Hematopoietic multipotent progenitor cell treated with erythropoietin and hydrocortisone succinate and interleukin-3 and kit ligand, for 17 days (in vitro differentiated cells): Measurements from ENCODE around the gene PMS2.
"Not testable (repeated sequence)": the region's sequence is repeated elsewhere in the genome, so short reads cannot be mapped to it uniquely, and the experiment has no call there.

Experiments
- DNase-seq: peaks from one replicate; pipeline ENCODE4 v3.0.0-alpha.2; 2015; ENCODE audit warnings: low spot score

PMS2 gene

DNA sequence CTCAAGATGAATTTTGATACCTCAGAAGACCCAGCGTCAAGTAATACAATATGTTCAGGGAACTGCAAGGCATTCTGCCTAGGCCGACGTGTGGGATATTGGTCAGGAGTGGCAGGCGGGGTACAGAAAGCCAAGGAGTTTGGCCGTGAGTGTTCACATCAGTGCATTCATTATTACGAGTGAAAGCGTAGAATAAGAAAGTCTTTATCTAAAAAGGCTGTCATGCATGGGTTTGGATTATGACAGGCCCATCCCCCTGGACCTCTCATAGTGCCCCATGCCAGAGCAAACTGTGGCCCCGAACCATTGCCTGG, 7.8 kb upstream of the PMS2 start:
- DNase-seq, result no peak

GRCh38 chr7:6015917-6016652, 7.2 kb upstream of the PMS2 start:
- DNase-seq, result peak; percentile 59

DNA sequence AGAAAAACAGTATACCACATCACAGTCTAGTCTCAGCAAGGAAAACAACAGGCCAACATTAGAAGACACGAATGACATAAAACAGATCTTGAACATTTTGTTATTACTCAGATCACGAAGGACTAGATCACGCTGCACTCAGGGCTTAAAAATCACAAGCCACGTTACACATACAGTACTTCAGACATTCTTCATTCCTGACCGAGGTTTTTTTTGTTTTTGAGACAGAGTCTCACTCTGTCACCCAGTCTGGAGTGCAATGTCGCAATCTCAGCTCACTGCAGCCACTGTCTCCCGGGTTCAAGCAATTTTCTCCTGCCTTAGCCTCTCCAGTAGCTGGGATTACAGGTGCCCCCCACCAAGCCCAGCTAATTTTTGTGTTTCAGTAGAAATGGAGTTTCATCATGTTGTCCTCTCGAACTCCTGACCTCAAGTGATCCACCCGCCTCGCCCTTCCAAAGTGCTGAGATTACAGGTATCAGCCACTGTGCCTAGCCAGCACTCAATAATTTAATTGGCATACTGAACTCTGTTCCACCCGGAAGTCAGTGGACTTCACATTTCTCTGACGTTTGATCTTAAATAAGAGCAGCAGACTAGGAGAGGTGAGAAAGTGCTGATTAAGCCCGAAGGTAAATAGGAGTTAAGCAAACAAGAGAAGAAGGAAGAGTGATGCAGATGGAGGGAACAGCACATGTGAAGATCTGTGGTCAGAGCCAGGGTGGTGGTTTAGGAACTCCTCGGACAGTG, 3.7 kb upstream of the PMS2 start:
- DNase-seq, result no peak

DNA sequence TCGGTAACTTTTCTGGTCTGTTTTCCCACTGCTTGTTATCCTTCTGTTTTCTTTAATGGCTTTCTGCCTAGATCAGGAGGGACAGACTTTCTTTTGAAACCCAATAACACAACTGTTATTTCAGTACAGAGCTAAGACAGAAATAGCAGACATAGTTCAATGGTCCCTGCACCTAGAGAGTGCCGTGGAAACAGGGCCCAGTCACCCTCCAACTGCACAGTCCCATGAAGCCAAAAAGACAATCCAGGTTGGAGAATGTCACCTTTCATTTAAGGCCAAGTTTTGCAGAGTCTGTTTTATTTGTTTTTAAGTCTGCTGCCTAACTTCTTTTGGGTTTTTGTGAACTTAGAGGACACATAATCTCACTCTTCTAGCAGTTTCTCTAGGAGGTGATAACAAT, 2.7 kb upstream of the PMS2 start:
- no peak for DNase-seq

- not testable (repeated sequence) for DNase-seq
These were observed 1.5 kb upstream of the PMS2 start for GRCh38 chr7:6010370-6010769.

DNA sequence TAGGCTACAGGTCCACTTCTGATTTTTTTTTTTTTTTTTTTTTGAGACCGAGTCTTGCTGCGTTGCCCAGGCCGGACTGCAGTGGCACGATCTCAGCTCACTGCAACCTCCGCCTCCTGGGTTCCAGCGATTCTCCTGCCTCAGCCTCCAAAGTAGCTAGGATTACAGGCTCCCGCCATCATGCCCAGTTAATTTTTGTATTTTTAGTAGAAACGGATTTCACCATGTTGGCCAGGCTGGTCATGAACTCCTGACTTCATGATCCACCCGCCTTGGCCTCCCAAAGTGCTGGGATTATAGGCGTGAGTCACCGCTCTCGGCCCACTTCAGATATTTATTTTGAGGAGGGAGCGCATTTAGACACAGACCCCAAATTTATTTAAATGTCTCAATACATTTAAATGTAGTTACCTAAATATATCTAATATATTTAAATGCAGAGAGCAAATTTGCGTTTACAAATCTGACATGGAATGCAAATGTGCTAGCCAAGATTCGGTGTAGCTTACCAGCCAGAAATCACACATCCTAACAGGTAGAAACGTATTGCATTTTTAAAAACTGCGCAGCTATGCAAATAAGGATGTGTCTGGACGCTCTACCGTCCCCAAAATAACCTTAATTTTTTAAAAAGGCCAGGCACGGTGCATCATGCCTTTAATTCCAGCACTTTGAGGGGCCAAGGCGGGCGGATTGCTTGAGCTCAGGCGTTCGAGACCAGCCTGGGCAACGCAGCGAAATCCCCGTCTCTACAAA, 836 bp downstream of the PMS2 start:
- not testable (repeated sequence) for DNase-seq

DNA sequence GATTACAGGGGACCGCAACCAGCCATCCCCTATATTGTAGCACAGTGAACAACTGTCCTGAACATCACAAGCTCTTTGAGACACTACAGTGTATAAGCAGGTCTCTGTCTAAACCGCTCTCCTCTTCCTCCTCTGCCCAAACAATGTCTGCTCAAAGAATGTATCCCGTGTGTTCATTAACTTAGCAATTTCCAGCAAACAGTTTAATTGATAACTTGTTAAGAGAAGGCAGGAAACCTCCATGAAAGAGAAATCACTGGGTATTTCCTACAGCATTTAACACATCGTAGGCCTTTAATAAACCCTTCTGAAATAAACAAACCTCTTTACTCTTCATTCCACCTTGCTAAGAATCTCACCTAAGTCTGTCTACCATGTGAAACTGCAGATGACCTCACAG, 1.5 kb downstream of the PMS2 start:
- no peak for DNase-seq

DNA sequence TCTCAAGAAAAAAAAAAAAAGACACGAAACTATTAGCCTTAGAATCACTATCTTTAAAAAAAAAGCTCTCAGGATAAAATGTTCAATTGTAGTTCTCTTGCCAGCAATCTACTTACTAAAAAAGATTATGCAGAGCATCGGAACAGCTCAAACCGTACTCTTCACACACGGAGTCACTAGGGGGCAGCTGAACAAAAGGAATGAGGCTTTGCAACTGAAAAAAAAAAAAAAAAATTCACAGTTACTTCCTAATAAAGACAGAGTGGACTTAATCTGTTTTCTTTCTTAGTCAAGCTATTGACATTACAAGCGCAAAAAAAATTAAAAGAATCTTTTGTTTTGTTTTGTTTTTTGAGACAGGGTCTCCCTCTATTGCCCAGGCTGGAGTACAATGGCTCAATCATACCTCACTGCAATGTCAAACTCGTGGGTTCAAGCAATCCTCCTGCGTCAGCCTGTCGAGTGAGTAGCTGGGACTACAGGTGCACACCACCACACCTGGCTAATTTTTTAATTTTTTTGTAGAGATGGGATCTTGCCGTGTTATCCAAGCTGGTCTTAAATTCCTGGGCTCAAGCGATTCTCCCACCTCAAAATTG, 11.5 kb downstream of the PMS2 start:
- peak; percentile 87 for DNase-seq

DNA sequence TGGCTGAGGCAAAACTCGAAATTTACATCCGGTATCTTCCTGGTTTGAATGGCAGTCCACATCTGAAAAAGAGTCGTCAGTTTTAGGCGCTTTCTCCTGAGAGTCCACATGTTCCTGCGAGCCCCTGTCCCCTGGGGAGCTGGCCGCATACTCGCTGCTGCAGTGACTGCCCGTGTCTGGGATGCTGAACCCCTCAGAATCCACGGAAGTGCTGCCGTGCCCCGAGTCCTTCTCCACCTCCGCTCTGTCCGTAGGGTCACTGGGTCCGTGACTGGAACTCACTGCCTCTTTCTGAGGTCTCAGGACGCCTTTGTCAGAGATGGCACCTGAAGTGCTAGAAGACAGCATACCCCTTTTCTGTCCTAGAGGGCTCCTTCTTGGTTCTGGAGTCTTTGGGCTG, 21.8 kb downstream of the PMS2 start:
- not testable (repeated sequence) for DNase-seq

GRCh38 chr7:5979680-5980314, 29.1 kb downstream of the PMS2 start:
- DNase-seq, result not testable (repeated sequence)

GRCh38 chr7:5973580-5973979, 35.3 kb downstream of the PMS2 start:
- not testable (repeated sequence) for DNase-seq

DNA sequence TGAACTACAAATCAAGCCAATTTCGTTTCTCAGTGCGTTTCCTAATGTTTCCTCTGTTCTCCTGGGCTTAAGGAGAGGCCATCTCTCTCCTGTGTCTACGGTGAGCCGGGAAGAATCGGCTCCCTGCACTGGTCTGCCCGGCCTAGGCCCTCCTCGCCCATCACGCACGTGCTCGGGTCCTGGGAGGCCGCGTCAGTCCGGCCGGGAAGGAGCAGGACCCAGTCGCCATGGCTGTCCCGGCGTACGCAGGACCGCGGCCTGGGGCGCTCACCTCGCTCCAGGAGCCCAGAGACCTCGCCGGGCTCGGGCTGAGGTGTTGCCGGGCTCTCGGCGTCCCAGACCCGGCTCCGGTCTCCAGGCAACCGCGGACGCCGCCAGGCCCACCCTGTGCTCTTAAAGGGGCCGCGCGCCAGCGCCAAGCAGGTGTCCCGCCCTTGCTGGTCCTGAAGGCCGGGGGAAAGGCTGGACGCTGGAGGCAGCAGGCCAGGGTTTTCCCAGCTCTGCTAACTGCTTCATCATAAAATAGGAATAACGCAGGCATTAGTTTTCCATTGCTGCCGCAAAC, 38.4 kb downstream of the PMS2 start, which contains the start of gene RSPH10B:
RSPH10B (minus strand) TSS at position 343 of the 565 bp plus-strand sequence. CDS start 3,573 bp downstream, outside the sequence.
- not testable (repeated sequence) for DNase-seq

DNA sequence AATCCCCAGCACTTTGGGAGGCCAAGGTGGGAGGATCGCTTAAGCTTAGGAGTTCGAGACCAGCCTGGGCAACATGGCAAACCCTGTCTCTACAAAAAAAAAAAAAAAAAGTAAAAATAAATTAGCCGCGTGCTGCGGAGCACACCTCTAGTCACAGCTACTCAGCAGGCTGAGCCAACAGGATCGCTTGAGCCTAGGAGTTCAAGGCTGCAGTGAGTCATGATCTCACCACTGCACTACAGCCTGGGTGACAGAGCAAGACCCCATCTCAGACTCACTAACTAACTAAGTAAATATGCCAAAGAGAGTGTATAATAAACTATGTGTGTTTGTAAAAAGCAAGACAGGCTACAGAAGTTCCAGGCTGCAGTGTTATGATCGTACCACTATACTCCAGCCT, 45.0 kb downstream of the PMS2 start:
- not testable (repeated sequence) for DNase-seq

- not testable (repeated sequence) for DNase-seq
These were observed 45.6 kb downstream of the PMS2 start for GRCh38 chr7:5963205-5963604.

- DNase-seq, result not testable (repeated sequence)
These were observed 73.9 kb downstream of the PMS2 start for GRCh38 chr7:5934945-5935450.

- not testable (repeated sequence) for DNase-seq
These were observed 76.8 kb downstream of the PMS2 start for GRCh38 chr7:5931905-5932644.

DNA sequence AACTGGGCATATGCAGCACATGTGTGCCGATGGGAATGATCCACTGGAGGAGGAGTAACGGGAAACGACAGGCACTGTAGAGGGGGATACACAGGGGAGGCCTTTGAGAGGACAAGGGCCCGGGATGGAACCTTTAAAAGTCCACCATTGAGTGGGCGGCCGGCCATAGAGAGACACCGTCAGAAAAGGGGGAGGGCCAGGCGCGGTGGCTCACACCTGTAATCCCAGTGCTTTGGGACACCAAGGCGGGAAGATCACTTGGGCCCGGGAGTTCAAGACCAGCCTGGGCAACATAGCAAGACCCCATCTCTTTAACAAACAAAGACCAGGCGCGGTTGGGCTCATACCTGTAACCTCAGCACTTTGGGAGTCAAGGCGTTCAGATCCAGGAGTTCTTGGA, 77.6 kb downstream of the PMS2 start:
- DNase-seq, result not testable (repeated sequence)

- DNase-seq, result not testable (repeated sequence)
These were observed 78.6 kb downstream of the PMS2 start for GRCh38 chr7:5930290-5930689.

- not testable (repeated sequence) for DNase-seq
These were observed 82.5 kb downstream of the PMS2 start for GRCh38 chr7:5926263-5926870.

DNA sequence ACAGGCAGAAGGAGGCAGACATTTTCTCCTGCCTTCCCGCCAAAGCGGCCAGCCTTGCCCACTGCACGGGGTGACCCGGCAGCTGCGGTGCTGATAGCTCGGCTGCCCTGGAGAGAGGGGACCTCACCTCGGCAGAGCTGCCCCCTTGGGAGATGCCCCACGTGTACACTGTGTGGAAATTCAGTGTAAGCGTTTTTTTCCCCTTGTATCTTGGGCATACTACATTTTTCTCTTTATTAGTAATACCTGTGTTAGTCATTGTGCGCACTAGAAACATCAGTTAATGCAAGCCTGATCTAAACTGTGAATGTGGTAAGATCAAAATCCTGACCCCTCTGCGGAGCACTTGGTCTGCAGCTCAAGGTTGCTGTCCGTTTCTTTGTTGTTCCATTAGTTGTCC, 84.2 kb downstream of the PMS2 start:
- DNase-seq, result not testable (repeated sequence)
